ENCODE data around the gene ATP6V0B.

ATP6V0B gene

DNA sequence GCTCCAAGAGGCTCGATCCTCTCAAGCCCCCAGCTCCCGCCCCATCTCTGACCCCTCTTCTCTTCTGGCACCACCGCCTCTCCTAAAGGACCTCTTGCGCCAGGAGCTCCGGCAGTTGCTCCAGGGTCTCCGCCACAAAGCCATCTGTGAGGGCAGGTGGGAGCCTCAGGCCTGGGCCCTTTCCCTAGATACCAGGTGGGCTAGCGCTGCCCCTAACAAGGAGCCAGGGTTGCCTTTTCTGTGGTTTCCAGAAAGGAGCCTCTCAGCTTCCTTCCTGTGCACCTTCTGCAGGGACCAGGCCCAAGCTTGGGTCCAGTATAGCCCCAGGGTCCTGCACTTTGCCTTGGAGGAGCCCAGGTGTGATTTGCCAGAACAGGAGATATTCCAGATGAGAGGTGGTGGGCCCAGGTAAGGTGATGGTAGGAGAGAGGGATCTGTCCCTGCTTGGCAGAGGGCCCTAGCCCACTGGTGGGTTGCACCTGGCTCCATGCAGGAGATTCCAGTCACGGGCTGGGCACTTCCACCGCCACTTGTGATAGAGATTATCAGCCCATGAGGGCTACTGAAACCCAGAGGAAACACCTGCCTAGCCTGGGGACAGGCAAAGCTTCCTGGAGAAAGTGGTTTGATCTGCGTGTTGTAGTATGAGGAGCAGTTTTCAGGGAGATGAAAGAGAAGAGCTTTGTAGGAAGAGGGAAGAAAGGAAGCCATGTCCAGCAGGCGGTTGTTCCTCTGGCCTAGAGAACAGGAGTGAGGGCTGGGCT, 17.7 kb downstream of the ATP6V0B start:
- H3K79me2 ChIP-seq (ENCODE audit: control insufficient read depth, insufficient read depth, low read length): no peaks in the 10 kb centered on the region
- no peak overlapping the region for H3K18ac ChIP-seq (ENCODE audit: low read length)
- no peak overlapping the region for H3K23ac ChIP-seq (ENCODE audit: low read length)
- H2BK5ac ChIP-seq (ENCODE audit: low read length): no peak overlapping the region
- no peak overlapping the region for H2BK15ac ChIP-seq (replicated peaks; ENCODE audit: low read depth)
- peak overlapping the region; percentile 65 for H2AK5ac ChIP-seq (ENCODE audit: low read length)
- peak overlapping the region; percentile 92 for H3K9ac ChIP-seq (ENCODE audit: low read length)
- H3K27ac ChIP-seq (ENCODE audit: low read depth, low read length): peak overlapping the region; percentile 25
- H4K5ac ChIP-seq (ENCODE audit: low read length): no peak overlapping the region
- peak overlapping the region; percentile 98 for H3K56ac ChIP-seq (ENCODE audit: low read length)
- H3K36me3 ChIP-seq (ENCODE audit: control insufficient read depth, insufficient read depth, low read length): no peaks in the 10 kb centered on the region
- H3K4me2 ChIP-seq (ENCODE audit: low read length): peak overlapping the region; percentile 89
- H3K27me3 ChIP-seq (ENCODE audit: insufficient read depth, low read length, poor library complexity): no peaks in the 10 kb centered on the region
- no peak overlapping the region for H4K8ac ChIP-seq (ENCODE audit: low read depth, low read length)
- H3K4me3 ChIP-seq (ENCODE audit: low read length): peak overlapping the region; percentile 70
- no peaks in the 10 kb centered on the region for H3K79me1 ChIP-seq (ENCODE audit: low read length)
- no peak overlapping the region for H2BK120ac ChIP-seq (ENCODE audit: low read depth, low read length)
- no peak overlapping the region for H3K4ac ChIP-seq (ENCODE audit: low read depth, low read length)
- WGBS (ENCODE audit: extremely low coverage, insufficient coverage, low lambda C conversion rate): no CpG with 5 or more reads among the region's 11 CpGs
- DNase-seq: no peak
- H3K4me1 ChIP-seq (ENCODE audit: control insufficient read depth, low read depth, low read length): no peaks in the 10 kb centered on the region

- H3K27me3 ChIP-seq (ENCODE audit: insufficient read depth, low read length, poor library complexity): no peaks in the 10 kb centered on the region
- no peak overlapping the region for H3K27ac ChIP-seq (ENCODE audit: low read depth, low read length)
- H3K4me1 ChIP-seq (ENCODE audit: control insufficient read depth, low read depth, low read length): no peaks in the 10 kb centered on the region
- H3K36me3 ChIP-seq (ENCODE audit: control insufficient read depth, insufficient read depth, low read length): no peaks in the 10 kb centered on the region
- H3K79me2 ChIP-seq (ENCODE audit: control insufficient read depth, insufficient read depth, low read length): no peaks in the 10 kb centered on the region
- H3K9ac ChIP-seq (ENCODE audit: low read length): no peak overlapping the region
- no peak overlapping the region for H2BK15ac ChIP-seq (replicated peaks; ENCODE audit: low read depth)
- no peak overlapping the region for H3K56ac ChIP-seq (ENCODE audit: low read length)
- H3K4me3 ChIP-seq (ENCODE audit: low read length): no peak overlapping the region
- H2BK120ac ChIP-seq (ENCODE audit: low read depth, low read length): no peak overlapping the region
- H4K5ac ChIP-seq (ENCODE audit: low read length): no peak overlapping the region
- DNase-seq: no peak
- no peak overlapping the region for H3K18ac ChIP-seq (ENCODE audit: low read length)
- H2BK5ac ChIP-seq (ENCODE audit: low read length): no peak overlapping the region
- H2AK5ac ChIP-seq (ENCODE audit: low read length): no peak overlapping the region
- H3K4me2 ChIP-seq (ENCODE audit: low read length): no peak overlapping the region
- H3K23ac ChIP-seq (ENCODE audit: low read length): no peak overlapping the region
- H3K79me1 ChIP-seq (ENCODE audit: low read length): no peaks in the 10 kb centered on the region
- no peak overlapping the region for H4K8ac ChIP-seq (ENCODE audit: low read depth, low read length)
- no peak overlapping the region for H3K4ac ChIP-seq (ENCODE audit: low read depth, low read length)
- no CpG with 5 or more reads among the region's 9 CpGs for WGBS (ENCODE audit: extremely low coverage, insufficient coverage, low lambda C conversion rate)
Measured at GRCh38 chr1:43993206-43993914, 18.6 kb downstream of the ATP6V0B start.

GRCh38 chr1:43994071-43994470, 19.3 kb downstream of the ATP6V0B start:
- Histone ChIP-seq H3K9ac (ENCODE audit: low read length) (no peak overlapping the region), H2BK15ac (replicated peaks; ENCODE audit: low read depth) (no peak overlapping the region), H3K27ac (ENCODE audit: low read depth, low read length) (no peak overlapping the region), H3K79me1 (ENCODE audit: low read length) (no peaks in the 10 kb centered on the region), H3K4me3 (ENCODE audit: low read length) (no peak overlapping the region), H3K4me2 (ENCODE audit: low read length) (no peak overlapping the region), H3K36me3 (ENCODE audit: control insufficient read depth, insufficient read depth, low read length) (no peaks in the 10 kb centered on the region), H4K8ac (ENCODE audit: low read depth, low read length) (no peak overlapping the region), H3K27me3 (ENCODE audit: insufficient read depth, low read length, poor library complexity) (no peaks in the 10 kb centered on the region), H2AK5ac (ENCODE audit: low read length) (no peak overlapping the region), H3K18ac (ENCODE audit: low read length) (no peak overlapping the region), H2BK5ac (ENCODE audit: low read length) (no peak overlapping the region), H4K5ac (ENCODE audit: low read length) (no peak overlapping the region), H3K4ac (ENCODE audit: low read depth, low read length) (no peak overlapping the region), H3K56ac (ENCODE audit: low read length) (no peak overlapping the region), H2BK120ac (ENCODE audit: low read depth, low read length) (no peak overlapping the region), H3K4me1 (ENCODE audit: control insufficient read depth, low read depth, low read length) (no peaks in the 10 kb centered on the region), H3K79me2 (ENCODE audit: control insufficient read depth, insufficient read depth, low read length) (no peaks in the 10 kb centered on the region), H3K23ac (ENCODE audit: low read length) (no peak overlapping the region)
- no CpG with 5 or more reads among the region's 7 CpGs for WGBS (ENCODE audit: extremely low coverage, insufficient coverage, low lambda C conversion rate)
- no peak for DNase-seq

DNA sequence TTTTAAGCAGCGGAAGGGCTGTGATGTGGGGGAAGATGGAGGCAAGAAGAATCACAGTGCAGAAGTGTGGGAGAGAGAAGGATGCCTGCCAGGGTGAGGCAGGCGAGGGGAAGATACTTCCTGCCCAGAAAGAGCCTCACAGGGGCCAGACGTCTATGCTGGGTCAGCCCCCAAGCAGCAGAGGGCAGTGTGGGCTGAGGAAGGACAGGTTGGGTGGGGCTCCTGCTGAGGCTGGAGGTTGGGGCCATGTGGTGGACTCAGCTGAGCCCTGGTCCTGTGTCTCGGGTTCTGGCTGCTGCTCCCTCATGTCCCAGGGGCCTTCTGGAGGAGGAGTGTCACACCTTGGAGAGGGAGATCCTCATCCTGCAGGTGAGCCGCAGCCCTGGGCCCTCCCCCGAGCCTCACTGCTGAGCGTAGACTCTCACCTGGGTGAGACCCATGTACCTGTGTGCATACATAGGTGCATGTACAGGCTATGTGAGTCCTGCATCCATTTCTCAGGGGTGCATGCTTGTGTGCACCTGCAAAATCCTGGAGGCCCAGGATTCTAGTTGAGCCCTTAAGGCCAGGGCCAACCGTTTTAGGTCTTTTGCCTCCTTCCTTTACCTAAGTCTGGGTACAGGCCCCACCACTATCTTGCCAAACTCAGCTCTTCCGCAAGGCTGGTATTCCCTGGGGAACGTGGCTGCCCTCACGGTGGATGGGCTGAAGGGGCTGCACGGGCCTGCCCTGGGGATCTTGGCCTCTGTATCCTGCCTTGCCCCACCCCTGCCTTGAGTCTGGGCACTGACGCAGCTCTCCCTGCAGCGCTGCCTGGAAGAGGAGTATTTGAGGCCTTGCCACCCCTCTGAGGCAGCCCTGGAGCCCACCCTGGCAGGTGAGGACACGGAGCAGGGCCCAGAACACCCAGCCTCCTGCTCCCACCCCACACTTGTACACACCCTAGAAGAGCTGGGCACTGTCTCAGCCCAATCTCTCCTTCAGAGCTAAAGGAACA, 20.3 kb downstream of the ATP6V0B start:
- Histone ChIP-seq H3K4me1 (ENCODE audit: control insufficient read depth, low read depth, low read length) (no peaks in the 10 kb centered on the region), H3K36me3 (ENCODE audit: control insufficient read depth, insufficient read depth, low read length) (no peaks in the 10 kb centered on the region), H2AK5ac (ENCODE audit: low read length) (no peak overlapping the region), H2BK120ac (ENCODE audit: low read depth, low read length) (no peak overlapping the region), H3K27me3 (ENCODE audit: insufficient read depth, low read length, poor library complexity) (no peaks in the 10 kb centered on the region), H3K9ac (ENCODE audit: low read length) (no peak overlapping the region), H4K8ac (ENCODE audit: low read depth, low read length) (no peak overlapping the region), H3K18ac (ENCODE audit: low read length) (no peak overlapping the region), H2BK5ac (ENCODE audit: low read length) (no peak overlapping the region), H4K5ac (ENCODE audit: low read length) (no peak overlapping the region), H3K79me1 (ENCODE audit: low read length) (no peaks in the 10 kb centered on the region), H3K56ac (ENCODE audit: low read length) (peak overlapping the region; percentile 31), H3K4ac (ENCODE audit: low read depth, low read length) (no peak overlapping the region), H3K4me3 (ENCODE audit: low read length) (no peak overlapping the region), H3K23ac (ENCODE audit: low read length) (peak overlapping the region; percentile 19), H3K27ac (ENCODE audit: low read depth, low read length) (no peak overlapping the region), H3K79me2 (ENCODE audit: control insufficient read depth, insufficient read depth, low read length) (no peaks in the 10 kb centered on the region), H3K4me2 (ENCODE audit: low read length) (no peak overlapping the region), H2BK15ac (replicated peaks; ENCODE audit: low read depth) (no peak overlapping the region)
- DNase-seq: peak; percentile 86
- no CpG with 5 or more reads among the region's 15 CpGs for WGBS (ENCODE audit: extremely low coverage, insufficient coverage, low lambda C conversion rate)

GRCh38 chr1:43995984-43996732, 21.4 kb downstream of the ATP6V0B start:
- Histone ChIP-seq H3K4me3 (ENCODE audit: low read length) (no peak overlapping the region), H3K79me1 (ENCODE audit: low read length) (no peaks in the 10 kb centered on the region), H2BK5ac (ENCODE audit: low read length) (no peak overlapping the region), H3K79me2 (ENCODE audit: control insufficient read depth, insufficient read depth, low read length) (no peaks in the 10 kb centered on the region), H2BK120ac (ENCODE audit: low read depth, low read length) (no peak overlapping the region), H3K18ac (ENCODE audit: low read length) (no peak overlapping the region), H3K27me3 (ENCODE audit: insufficient read depth, low read length, poor library complexity) (no peaks in the 10 kb centered on the region), H2BK15ac (replicated peaks; ENCODE audit: low read depth) (no peak overlapping the region), H4K8ac (ENCODE audit: low read depth, low read length) (no peak overlapping the region), H3K36me3 (ENCODE audit: control insufficient read depth, insufficient read depth, low read length) (no peaks in the 10 kb centered on the region), H3K9ac (ENCODE audit: low read length) (no peak overlapping the region), H4K5ac (ENCODE audit: low read length) (no peak overlapping the region), H3K56ac (ENCODE audit: low read length) (no peak overlapping the region), H2AK5ac (ENCODE audit: low read length) (no peak overlapping the region), H3K4ac (ENCODE audit: low read depth, low read length) (no peak overlapping the region), H3K4me2 (ENCODE audit: low read length) (no peak overlapping the region), H3K23ac (ENCODE audit: low read length) (no peak overlapping the region), H3K4me1 (ENCODE audit: control insufficient read depth, low read depth, low read length) (no peaks in the 10 kb centered on the region), H3K27ac (ENCODE audit: low read depth, low read length) (no peak overlapping the region)
- no CpG with 5 or more reads among the region's 21 CpGs for WGBS (ENCODE audit: extremely low coverage, insufficient coverage, low lambda C conversion rate)
- DNase-seq: no peak

All from mesendoderm (in vitro differentiated cells).